ENCODE results near the gene RPS6KC1. TPM values are rescaled to one million over a fixed set of nuclear protein-coding genes. Genes with fewer than 3 reads are reported as not detected.
"Not testable (repeated sequence)": the region's sequence is repeated elsewhere in the genome, so short reads cannot be mapped to it uniquely, and the experiment has no call there.

The RPS6KC1 gene
- polyA plus RNA-seq, 3 donors, result 8.9 to 16.0 (median 11.4) TPM

DNA sequence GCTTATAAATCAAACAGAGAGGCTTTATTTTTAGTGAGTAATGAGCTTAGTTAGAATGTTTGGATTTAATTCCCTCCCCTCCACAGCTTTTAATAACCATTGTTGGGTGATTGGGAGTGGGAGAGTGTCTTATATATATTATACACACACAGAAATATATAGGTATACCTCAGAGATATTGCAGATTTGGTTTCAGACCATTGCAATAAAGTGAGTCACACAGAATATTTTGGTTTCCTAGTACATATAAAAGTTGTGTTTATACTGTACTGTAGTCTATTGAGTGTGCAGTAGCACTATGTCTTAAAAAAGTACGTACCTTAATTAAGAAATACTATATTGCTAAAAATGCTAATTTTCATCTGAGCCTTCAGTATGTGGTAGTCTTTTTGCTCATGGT, 44.4 kb downstream of the RPS6KC1 start:
- Mint-ChIP-seq H3K9me3 (peaks cover 0 to 4% (median 0%) of the 10 kb centered on the region in 7 donors), H3K36me3 (peaks cover 34 to 44% of the 10 kb centered on the region in 2 donors)
- H3K36me3 ChIP-seq (replicated peaks in 1 of 2; ENCODE audit: control insufficient read depth in 1 of 2, insufficient read depth in 2 of 2, low read length in 2 of 2), result peaks cover 0 to 55% of the 10 kb centered on the region in 2 donors

DNA sequence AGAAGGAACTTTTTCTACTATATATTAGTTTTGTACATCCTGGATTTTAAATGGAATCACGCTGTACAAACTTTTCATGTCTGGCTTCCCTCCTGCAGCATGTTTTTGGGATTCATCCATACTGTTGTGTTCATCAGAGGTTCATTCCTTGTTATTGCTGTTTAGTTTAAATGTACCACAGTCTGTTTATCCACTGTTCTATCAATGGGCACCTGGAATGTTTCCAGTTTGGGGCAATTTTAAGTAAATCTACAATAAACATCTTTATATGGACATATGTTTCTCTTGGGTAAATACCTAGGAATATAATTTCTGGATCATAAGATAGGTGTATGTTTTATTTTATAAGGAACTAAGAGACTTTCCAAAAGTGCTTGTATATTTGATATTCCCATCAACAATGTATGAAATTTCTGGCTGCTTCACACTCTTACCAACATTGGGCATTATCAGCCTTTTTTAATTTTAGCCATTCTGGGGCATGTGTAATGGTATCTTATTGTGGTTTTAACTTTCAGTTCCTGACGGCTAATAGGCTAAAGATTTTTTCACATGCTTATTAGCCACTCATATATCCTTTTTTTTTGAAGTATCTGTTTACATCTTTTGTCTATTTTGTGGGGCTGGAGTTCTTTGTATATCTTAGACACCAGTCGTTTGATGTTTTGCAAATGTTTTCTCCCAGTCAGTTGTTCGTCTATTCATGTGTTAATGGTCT, 48.8 kb downstream of the RPS6KC1 start:
- H3K4me2 ChIP-seq (replicated peaks; ENCODE audit: extremely low read depth, low read length, poor library complexity, severe bottlenecking), result no peak overlapping the region
- H3K9ac ChIP-seq (ENCODE audit: insufficient read depth, low read length, poor library complexity, severe bottlenecking), result no peak overlapping the region
- H3K4me3 Mint-ChIP-seq, result no peak overlapping the region
- no peak overlapping the region for H3K27ac Mint-ChIP-seq
- no CpG with 5 or more reads among the region's 4 CpGs for WGBS (ENCODE audit: insufficient coverage)
- TF ChIP-seq, protein P1, sequence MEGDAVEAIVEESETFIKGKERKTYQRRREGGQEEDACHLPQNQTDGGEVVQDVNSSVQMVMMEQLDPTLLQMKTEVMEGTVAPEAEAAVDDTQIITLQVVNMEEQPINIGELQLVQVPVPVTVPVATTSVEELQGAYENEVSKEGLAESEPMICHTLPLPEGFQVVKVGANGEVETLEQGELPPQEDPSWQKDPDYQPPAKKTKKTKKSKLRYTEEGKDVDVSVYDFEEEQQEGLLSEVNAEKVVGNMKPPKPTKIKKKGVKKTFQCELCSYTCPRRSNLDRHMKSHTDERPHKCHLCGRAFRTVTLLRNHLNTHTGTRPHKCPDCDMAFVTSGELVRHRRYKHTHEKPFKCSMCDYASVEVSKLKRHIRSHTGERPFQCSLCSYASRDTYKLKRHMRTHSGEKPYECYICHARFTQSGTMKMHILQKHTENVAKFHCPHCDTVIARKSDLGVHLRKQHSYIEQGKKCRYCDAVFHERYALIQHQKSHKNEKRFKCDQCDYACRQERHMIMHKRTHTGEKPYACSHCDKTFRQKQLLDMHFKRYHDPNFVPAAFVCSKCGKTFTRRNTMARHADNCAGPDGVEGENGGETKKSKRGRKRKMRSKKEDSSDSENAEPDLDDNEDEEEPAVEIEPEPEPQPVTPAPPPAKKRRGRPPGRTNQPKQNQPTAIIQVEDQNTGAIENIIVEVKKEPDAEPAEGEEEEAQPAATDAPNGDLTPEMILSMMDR (IDR thresholded peaks at IDR 0.05), result no peak
- H3K4me3 ChIP-seq (replicated peaks in 1 of 3; ENCODE audit: low read depth in 2 of 3, low read length in 3 of 3), result no peak overlapping the region
- no peaks in the 10 kb centered on the region for H3K27me3 Mint-ChIP-seq (ENCODE audit: low read depth in 3 of 3)
- no peak overlapping the region for H3K27ac ChIP-seq (ENCODE audit: low read depth in 1 of 2, low read length in 2 of 2)
- no peaks in the 10 kb centered on the region for H3K4me1 Mint-ChIP-seq
- peaks cover 5% of the 10 kb centered on the region for H4K20me1 ChIP-seq (ENCODE audit: insufficient read depth, low read length)
- no peaks in the 10 kb centered on the region for H3K27me3 ChIP-seq (ENCODE audit: control insufficient read depth in 2 of 2, insufficient read depth in 2 of 2, low read length in 2 of 2)
- no peaks in the 10 kb centered on the region for H3K4me1 ChIP-seq (ENCODE audit: control insufficient read depth in 1 of 2, insufficient read depth in 2 of 2, low read length in 2 of 2)
- peaks cover 0 to 40% of the 10 kb centered on the region in 2 donors for H3K36me3 ChIP-seq (replicated peaks in 1 of 2; ENCODE audit: control insufficient read depth in 1 of 2, insufficient read depth in 2 of 2, low read length in 2 of 2)
- peaks cover 0 to 4% (median 0%) of the 10 kb centered on the region in 7 donors for H3K9me3 Mint-ChIP-seq
- H3K79me2 ChIP-seq (ENCODE audit: insufficient read depth, low read length), result no peaks in the 10 kb centered on the region
- H3K36me3 Mint-ChIP-seq, result peaks cover 27% of the 10 kb centered on the region in 2 donors
- DNase-seq, result no peak
- H2AFZ ChIP-seq (ENCODE audit: insufficient read depth, low read depth, low read length, poor library complexity, severe bottlenecking), result no peak overlapping the region
- no peaks in the 10 kb centered on the region for H3K9me3 ChIP-seq (replicated peaks in 1 of 2; ENCODE audit: control insufficient read depth in 1 of 2, insufficient read depth in 1 of 2, low read length in 2 of 2)
- intact Hi-C loops (cut with micrococcal nuclease), result no loop called here

More for the DNA sequence above, 44.4 kb downstream of the RPS6KC1 start:
- no peak overlapping the region for H3K9ac ChIP-seq (ENCODE audit: insufficient read depth, low read length, poor library complexity, severe bottlenecking)
- H4K20me1 ChIP-seq (ENCODE audit: insufficient read depth, low read length), result no peaks in the 10 kb centered on the region
- H3K4me2 ChIP-seq (replicated peaks; ENCODE audit: extremely low read depth, low read length, poor library complexity, severe bottlenecking), result no peak overlapping the region
- no peak for DNase-seq
- H3K27me3 ChIP-seq (ENCODE audit: control insufficient read depth in 2 of 2, insufficient read depth in 2 of 2, low read length in 2 of 2), result no peaks in the 10 kb centered on the region
- no peaks in the 10 kb centered on the region for H3K4me1 ChIP-seq (ENCODE audit: control insufficient read depth in 1 of 2, insufficient read depth in 2 of 2, low read length in 2 of 2)
- H3K4me3 ChIP-seq (replicated peaks in 1 of 3; ENCODE audit: low read depth in 2 of 3, low read length in 3 of 3), result no peak overlapping the region
- TF ChIP-seq, protein P1 (IDR thresholded peaks at IDR 0.05), result no peak
- H3K27ac Mint-ChIP-seq, result no peak overlapping the region
- no peak overlapping the region for H3K4me3 Mint-ChIP-seq
- no peaks in the 10 kb centered on the region for H3K79me2 ChIP-seq (ENCODE audit: insufficient read depth, low read length)
- intact Hi-C loops (cut with micrococcal nuclease), result no loop called here
- no peaks in the 10 kb centered on the region for H3K9me3 ChIP-seq (replicated peaks in 1 of 2; ENCODE audit: control insufficient read depth in 1 of 2, insufficient read depth in 1 of 2, low read length in 2 of 2)
- H3K4me1 Mint-ChIP-seq, result no peaks in the 10 kb centered on the region
- no peak overlapping the region for H3K27ac ChIP-seq (ENCODE audit: low read depth in 1 of 2, low read length in 2 of 2)
- no peaks in the 10 kb centered on the region for H3K27me3 Mint-ChIP-seq (ENCODE audit: low read depth in 3 of 3)
- WGBS (ENCODE audit: insufficient coverage), result no CpG with 5 or more reads among the region's 1 CpG
- no peak overlapping the region for H2AFZ ChIP-seq (ENCODE audit: insufficient read depth, low read depth, low read length, poor library complexity, severe bottlenecking)

DNA sequence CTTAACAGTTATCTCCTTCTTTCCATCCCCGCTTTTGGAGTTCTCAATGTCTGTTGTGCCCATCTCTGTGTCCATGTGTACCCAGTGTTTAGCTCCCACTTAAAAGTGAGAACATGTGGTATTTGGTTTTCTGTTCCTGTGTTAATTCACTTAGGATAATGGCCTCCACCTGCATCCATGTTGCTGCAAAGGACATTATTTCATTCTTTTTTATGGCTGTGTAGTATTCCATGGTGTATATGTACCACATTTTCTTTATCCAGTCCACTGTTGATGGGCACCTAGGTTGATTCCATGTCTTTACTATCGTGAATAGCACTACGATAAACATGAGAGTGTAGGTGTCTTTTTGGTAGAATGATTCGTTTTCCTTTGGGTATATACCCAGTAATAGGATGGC, 49.5 kb downstream of the RPS6KC1 start:
- H3K27ac Mint-ChIP-seq; H3K27ac ChIP-seq (ENCODE audit: low read depth in 1 of 2, low read length in 2 of 2); H3K9ac ChIP-seq (ENCODE audit: insufficient read depth, low read length, poor library complexity, severe bottlenecking); H2AFZ ChIP-seq (ENCODE audit: insufficient read depth, low read depth, low read length, poor library complexity, severe bottlenecking); H3K4me1 Mint-ChIP-seq; H3K9me3 Mint-ChIP-seq; intact Hi-C loops (cut with micrococcal nuclease); H3K4me3 ChIP-seq (replicated peaks in 1 of 3; ENCODE audit: low read depth in 2 of 3, low read length in 3 of 3); H3K27me3 Mint-ChIP-seq (ENCODE audit: low read depth in 3 of 3); H3K27me3 ChIP-seq (ENCODE audit: control insufficient read depth in 2 of 2, insufficient read depth in 2 of 2, low read length in 2 of 2); H3K4me1 ChIP-seq (ENCODE audit: control insufficient read depth in 1 of 2, insufficient read depth in 2 of 2, low read length in 2 of 2); H3K79me2 ChIP-seq (ENCODE audit: insufficient read depth, low read length); H3K9me3 ChIP-seq (replicated peaks in 1 of 2; ENCODE audit: control insufficient read depth in 1 of 2, insufficient read depth in 1 of 2, low read length in 2 of 2); H4K20me1 ChIP-seq (ENCODE audit: insufficient read depth, low read length); DNase-seq; H3K4me3 Mint-ChIP-seq; H3K4me2 ChIP-seq (replicated peaks; ENCODE audit: extremely low read depth, low read length, poor library complexity, severe bottlenecking): not testable (repeated sequence)
- no CpG with 5 or more reads among the region's 4 CpGs for WGBS (ENCODE audit: insufficient coverage)
- peaks cover 0 to 35% of the 10 kb centered on the region in 2 donors for H3K36me3 ChIP-seq (replicated peaks in 1 of 2; ENCODE audit: control insufficient read depth in 1 of 2, insufficient read depth in 2 of 2, low read length in 2 of 2)
- H3K36me3 Mint-ChIP-seq, result peaks cover 24 to 25% of the 10 kb centered on the region in 2 donors
